ENCODE results near the gene LRRC19. TPM values are rescaled to one million over a fixed set of nuclear protein-coding genes. Genes with fewer than 3 reads are reported as not detected.

Gene LRRC19
- total and polyA plus RNA-seq, 10 donors, result not detected

DNA sequence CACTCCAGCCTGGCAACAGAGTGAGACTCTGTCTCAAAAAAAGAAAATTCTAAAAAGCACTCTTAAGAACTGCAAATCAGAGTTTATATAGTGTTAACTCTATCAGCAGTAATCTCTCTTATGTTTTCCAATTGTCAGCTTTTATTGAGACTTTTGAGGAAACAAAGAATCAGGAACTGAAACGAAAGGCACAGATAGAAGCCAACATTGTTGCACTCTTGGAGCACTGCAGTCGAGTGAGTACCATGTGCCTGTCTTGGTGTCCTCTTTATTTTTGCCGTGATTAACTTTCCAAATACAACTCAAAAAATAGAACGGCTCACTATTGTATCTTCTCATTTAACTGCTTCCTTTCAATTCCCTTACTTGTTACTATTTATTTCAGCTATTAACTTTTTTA lies 41.7 kb upstream of the LRRC19 start:
- 75 to 78% (median 76%) methylated on average over 4 of the region's 4 CpGs for WGBS, 5 donors
- peaks cover 0 to 39% (median 0%) of the 10 kb centered on the region in 6 donors for H3K36me3 ChIP-seq
- peak overlapping the region in 1 of 8 donors; percentile 27 for H3K4me3 ChIP-seq
- DNase-seq, result no peak
- peak overlapping the region in 4 of 8 donors; percentile 9 to 36 (median 21) for H3K27ac ChIP-seq
- no peaks in the 10 kb centered on the region for H3K27me3 ChIP-seq (replicated peaks in 1 of 7)
- TF ChIP-seq POLR2A (IDR thresholded peaks at IDR 0.05), result peak in 1 of 3 donors; percentile 29
- peak in 1 of 3 donors; percentile 46 for TF ChIP-seq POLR2AphosphoS5 (IDR thresholded peaks at IDR 0.05)
- TF ChIP-seq CTCF (IDR thresholded peaks at IDR 0.05 in 8 of 11, conservative IDR thresholded peaks at IDR 0.05 in 3 of 11), result no peak
- no peaks in the 10 kb centered on the region for H3K9me3 ChIP-seq
- no peaks in the 10 kb centered on the region for H3K4me1 ChIP-seq
- intact Hi-C loops (cut with DNase I; ENCODE audit: low total_unique reads), result no loop called here

GRCh38 chr9:27043176-27043575 lies 37.7 kb upstream of the LRRC19 start:
- WGBS, 5 donors, result 90 to 99% (median 97%) methylated on average over 2 of the region's 2 CpGs
- no peaks in the 10 kb centered on the region for H3K27me3 ChIP-seq (replicated peaks in 1 of 7)

DNA sequence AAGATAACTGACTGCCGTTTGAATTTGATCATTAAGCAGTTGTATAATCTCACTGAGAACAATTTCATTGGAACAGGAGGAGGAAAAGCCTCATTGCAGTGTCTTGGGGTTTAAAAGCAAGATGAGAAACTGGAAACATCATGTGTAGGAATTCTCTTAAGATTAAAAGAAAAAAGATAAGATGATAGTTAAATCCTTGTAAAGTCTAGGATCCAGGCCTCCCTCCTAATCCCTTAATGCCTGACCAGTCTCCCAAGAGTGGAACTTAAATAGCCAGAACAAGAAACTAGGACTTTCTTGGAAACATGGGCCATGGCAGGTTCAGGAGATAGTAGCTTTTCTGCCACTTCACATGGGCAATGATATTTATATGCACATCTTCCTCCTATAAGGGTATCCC lies 37.0 kb upstream of the LRRC19 start:
- no peak for TF ChIP-seq CTCF (IDR thresholded peaks at IDR 0.05 in 8 of 11, conservative IDR thresholded peaks at IDR 0.05 in 3 of 11)
- no peak for TF ChIP-seq POLR2A (IDR thresholded peaks at IDR 0.05)
- TF ChIP-seq POLR2AphosphoS5 (IDR thresholded peaks at IDR 0.05), result no peak
- H3K36me3 ChIP-seq, result peaks cover 0 to 27% (median 0%) of the 10 kb centered on the region in 6 donors
- no peaks in the 10 kb centered on the region for H3K27me3 ChIP-seq (replicated peaks in 1 of 7)
- WGBS, 5 donors, result 82 to 94% (median 88%) methylated on average over 1 of the region's 1 CpG
- no peak for DNase-seq
- no peak overlapping the region for H3K27ac ChIP-seq
- H3K4me1 ChIP-seq, result no peaks in the 10 kb centered on the region
- intact Hi-C loops (cut with DNase I; ENCODE audit: low total_unique reads), result no loop called here
- no peak overlapping the region for H3K4me3 ChIP-seq
- no peaks in the 10 kb centered on the region for H3K9me3 ChIP-seq

More at GRCh38 chr9:27043176-27043575, 37.7 kb upstream of the LRRC19 start:
- TF ChIP-seq POLR2AphosphoS5 (IDR thresholded peaks at IDR 0.05), result no peak
- TF ChIP-seq CTCF (IDR thresholded peaks at IDR 0.05 in 8 of 11, conservative IDR thresholded peaks at IDR 0.05 in 3 of 11), result no peak
- TF ChIP-seq POLR2A (IDR thresholded peaks at IDR 0.05), result no peak
- Histone ChIP-seq H3K27ac (no peak overlapping the region), H3K4me3 (no peak overlapping the region), H3K36me3 (peaks cover 0 to 25% (median 0%) of the 10 kb centered on the region in 6 donors), H3K4me1 (no peaks in the 10 kb centered on the region), H3K9me3 (no peaks in the 10 kb centered on the region)
- intact Hi-C loops (cut with DNase I; ENCODE audit: low total_unique reads), result no loop called here
- no peak for DNase-seq

DNA sequence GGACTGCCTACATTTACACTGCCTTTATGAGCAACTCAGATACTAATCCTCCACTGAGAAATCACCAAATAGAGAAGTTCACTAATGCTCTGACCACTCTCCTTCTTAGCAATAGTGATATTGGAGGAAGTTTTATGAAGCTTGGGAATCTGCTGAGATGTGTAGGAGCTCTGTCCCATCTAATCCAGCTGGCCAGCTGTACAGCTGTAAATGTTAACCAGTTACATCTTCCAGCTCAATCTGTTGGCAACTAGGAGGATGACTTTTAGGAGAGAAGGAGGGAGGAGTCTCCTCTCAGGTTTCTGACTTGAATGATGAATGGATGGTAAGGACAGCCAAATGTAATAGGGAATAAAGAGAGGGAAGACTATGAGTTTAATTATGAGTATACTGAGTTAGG lies 36.3 kb upstream of the LRRC19 start:
- H3K36me3 ChIP-seq, result peaks cover 0 to 21% (median 0%) of the 10 kb centered on the region in 6 donors
- no peak overlapping the region for H3K4me3 ChIP-seq
- H3K9me3 ChIP-seq, result no peaks in the 10 kb centered on the region
- no peak for TF ChIP-seq POLR2A (IDR thresholded peaks at IDR 0.05)
- TF ChIP-seq CTCF (IDR thresholded peaks at IDR 0.05 in 8 of 11, conservative IDR thresholded peaks at IDR 0.05 in 3 of 11), result no peak
- TF ChIP-seq POLR2AphosphoS5 (IDR thresholded peaks at IDR 0.05), result no peak
- intact Hi-C loops (cut with DNase I; ENCODE audit: low total_unique reads), result no loop called here
- DNase-seq, result no peak
- H3K4me1 ChIP-seq, result no peaks in the 10 kb centered on the region
- H3K27ac ChIP-seq, result no peak overlapping the region
- H3K27me3 ChIP-seq (replicated peaks in 1 of 7), result no peaks in the 10 kb centered on the region
